Measurements from ENCODE around the gene DDX25. TPM values are rescaled to one million over a fixed set of nuclear protein-coding genes. Genes with fewer than 3 reads are reported as not detected.

The DDX25 gene
- total and polyA plus RNA-seq, 4 donors: 0.14 to 0.37 (median 0.17) TPM

DNA sequence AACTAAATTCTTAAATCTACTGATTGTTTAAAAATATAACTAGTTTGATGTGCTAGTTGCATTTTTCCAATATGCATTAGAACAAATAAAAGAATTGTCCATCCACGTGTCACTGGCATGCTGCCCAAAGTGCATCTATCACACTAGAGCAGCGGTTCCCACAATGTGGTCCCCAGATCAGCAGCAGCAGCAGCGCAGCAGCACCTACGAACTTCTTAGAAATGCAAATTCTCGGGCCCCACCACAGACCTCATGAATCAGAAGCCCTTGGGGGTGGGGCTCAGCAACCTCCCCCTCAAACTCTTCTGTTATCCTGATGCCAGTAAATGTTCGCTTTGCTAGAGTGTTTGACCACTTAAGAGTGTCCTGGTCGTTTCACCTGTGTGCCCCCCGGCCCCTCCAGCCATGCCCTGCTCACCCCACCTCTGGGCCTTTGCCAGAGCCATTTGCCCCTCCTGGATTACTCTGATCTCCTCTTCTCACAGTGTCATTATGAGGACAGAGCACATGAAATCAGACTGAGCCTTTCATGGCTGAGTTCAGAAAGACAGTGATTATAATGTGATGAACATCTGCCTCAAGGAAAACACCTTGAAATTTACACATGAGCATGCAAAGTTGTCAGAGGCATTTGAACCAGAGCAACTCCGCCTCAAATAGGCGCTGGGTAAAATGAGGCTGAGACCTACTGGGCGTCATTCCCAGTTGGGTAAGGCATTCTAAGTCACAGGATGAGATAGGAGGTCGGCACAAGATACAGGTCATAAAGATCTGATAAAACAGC, 28.9 kb downstream of the DDX25 start:
- H3K4me3 ChIP-seq: no peak overlapping the region
- H3K9me3 ChIP-seq (ENCODE audit: control insufficient read depth in 4 of 4, insufficient read depth in 3 of 4, low read length in 3 of 4): no peaks in the 10 kb centered on the region
- TF ChIP-seq, protein P1, sequence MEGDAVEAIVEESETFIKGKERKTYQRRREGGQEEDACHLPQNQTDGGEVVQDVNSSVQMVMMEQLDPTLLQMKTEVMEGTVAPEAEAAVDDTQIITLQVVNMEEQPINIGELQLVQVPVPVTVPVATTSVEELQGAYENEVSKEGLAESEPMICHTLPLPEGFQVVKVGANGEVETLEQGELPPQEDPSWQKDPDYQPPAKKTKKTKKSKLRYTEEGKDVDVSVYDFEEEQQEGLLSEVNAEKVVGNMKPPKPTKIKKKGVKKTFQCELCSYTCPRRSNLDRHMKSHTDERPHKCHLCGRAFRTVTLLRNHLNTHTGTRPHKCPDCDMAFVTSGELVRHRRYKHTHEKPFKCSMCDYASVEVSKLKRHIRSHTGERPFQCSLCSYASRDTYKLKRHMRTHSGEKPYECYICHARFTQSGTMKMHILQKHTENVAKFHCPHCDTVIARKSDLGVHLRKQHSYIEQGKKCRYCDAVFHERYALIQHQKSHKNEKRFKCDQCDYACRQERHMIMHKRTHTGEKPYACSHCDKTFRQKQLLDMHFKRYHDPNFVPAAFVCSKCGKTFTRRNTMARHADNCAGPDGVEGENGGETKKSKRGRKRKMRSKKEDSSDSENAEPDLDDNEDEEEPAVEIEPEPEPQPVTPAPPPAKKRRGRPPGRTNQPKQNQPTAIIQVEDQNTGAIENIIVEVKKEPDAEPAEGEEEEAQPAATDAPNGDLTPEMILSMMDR (IDR thresholded peaks at IDR 0.05; ENCODE audit: control extremely low read depth, extremely low read depth): no peak
- H3K9ac ChIP-seq (ENCODE audit: insufficient read depth in 1 of 2, low read length in 2 of 2): no peak overlapping the region
- WGBS, 2 donors: 68 to 72% methylated on average over 12 of the region's 12 CpGs
- H3K27me3 ChIP-seq (ENCODE audit: control insufficient read depth in 3 of 3, insufficient read depth in 3 of 3, low read length in 2 of 3): no peaks in the 10 kb centered on the region
- DNase-seq (peak in 1 of 3 donors; percentile 17), ATAC-seq (ENCODE audit: insufficient read depth, low FRiP score) (no peak)
- no peak overlapping the region for H3K27ac ChIP-seq (ENCODE audit: low read depth in 1 of 2, low read length in 1 of 2)
- H3K36me3 ChIP-seq (ENCODE audit: control insufficient read depth in 4 of 4, insufficient read depth in 4 of 4, low read length in 4 of 4): no peaks in the 10 kb centered on the region
- peaks cover 0 to 15% (median 1%) of the 10 kb centered on the region in 5 donors for H3K4me1 ChIP-seq (ENCODE audit: control insufficient read depth in 5 of 5, insufficient read depth in 5 of 5, low read length in 5 of 5)

DNA sequence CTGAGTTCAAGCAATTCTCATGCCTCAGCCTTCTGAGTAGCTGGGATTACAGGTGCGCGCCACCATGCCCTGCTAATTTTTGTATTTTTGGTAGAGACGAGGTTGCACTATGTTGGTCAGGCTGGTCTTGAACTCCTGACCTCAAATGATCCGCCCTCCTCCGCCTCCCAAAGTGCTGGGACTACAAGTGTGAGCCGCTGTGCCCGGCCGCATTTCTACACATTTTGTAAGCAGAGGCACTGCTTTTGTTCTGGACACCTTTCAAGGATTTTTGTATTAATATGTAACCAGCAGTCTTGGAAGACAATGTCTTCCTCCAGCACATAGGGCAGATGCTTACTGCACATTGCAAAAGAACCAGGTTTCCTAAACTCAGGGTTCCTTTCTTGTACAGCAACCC, 30.2 kb downstream of the DDX25 start:
- DNase-seq (no peak), ATAC-seq (ENCODE audit: insufficient read depth, low FRiP score) (no peak)
- Histone ChIP-seq H3K4me3 (no peak overlapping the region), H3K27ac (ENCODE audit: low read depth in 1 of 2, low read length in 1 of 2) (no peak overlapping the region), H3K4me1 (ENCODE audit: control insufficient read depth in 5 of 5, insufficient read depth in 5 of 5, low read length in 5 of 5) (peaks cover 0 to 15% (median 2%) of the 10 kb centered on the region in 5 donors), H3K9me3 (ENCODE audit: control insufficient read depth in 4 of 4, insufficient read depth in 3 of 4, low read length in 3 of 4) (no peaks in the 10 kb centered on the region), H3K36me3 (ENCODE audit: control insufficient read depth in 4 of 4, insufficient read depth in 4 of 4, low read length in 4 of 4) (no peaks in the 10 kb centered on the region), H3K27me3 (ENCODE audit: control insufficient read depth in 3 of 3, insufficient read depth in 3 of 3, low read length in 2 of 3) (no peaks in the 10 kb centered on the region), H3K9ac (ENCODE audit: insufficient read depth in 1 of 2, low read length in 2 of 2) (no peak overlapping the region)
- WGBS, 2 donors: 92 to 93% methylated on average over 8 of the region's 8 CpGs
- TF ChIP-seq, protein P1 (IDR thresholded peaks at IDR 0.05; ENCODE audit: control extremely low read depth, extremely low read depth): no peak

DNA sequence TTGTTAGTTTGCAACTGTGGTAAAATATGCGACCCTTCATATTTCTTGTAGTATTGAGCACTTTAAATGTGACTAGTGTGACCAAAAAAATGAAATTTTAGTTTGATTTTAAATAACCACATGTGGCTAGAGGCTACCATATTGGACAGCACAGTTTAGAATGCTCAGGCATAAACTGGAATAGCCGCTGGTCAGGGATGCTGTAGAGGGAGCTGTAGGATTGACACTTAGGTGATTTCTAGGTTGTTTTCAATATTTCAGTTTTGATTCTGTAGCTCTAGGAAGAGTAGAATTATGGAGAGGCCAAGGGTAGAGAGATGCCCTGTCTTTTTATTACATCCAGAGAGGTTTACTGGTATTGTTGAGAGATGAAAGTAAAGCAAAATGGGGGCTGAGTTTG, 30.7 kb downstream of the DDX25 start:
- Histone ChIP-seq H3K27me3 (ENCODE audit: control insufficient read depth in 3 of 3, insufficient read depth in 3 of 3, low read length in 2 of 3) (no peaks in the 10 kb centered on the region), H3K27ac (ENCODE audit: low read depth in 1 of 2, low read length in 1 of 2) (no peak overlapping the region), H3K4me1 (ENCODE audit: control insufficient read depth in 5 of 5, insufficient read depth in 5 of 5, low read length in 5 of 5) (peaks cover 0 to 15% (median 2%) of the 10 kb centered on the region in 5 donors), H3K36me3 (ENCODE audit: control insufficient read depth in 4 of 4, insufficient read depth in 4 of 4, low read length in 4 of 4) (no peaks in the 10 kb centered on the region), H3K9me3 (ENCODE audit: control insufficient read depth in 4 of 4, insufficient read depth in 3 of 4, low read length in 3 of 4) (no peaks in the 10 kb centered on the region), H3K4me3 (no peak overlapping the region), H3K9ac (ENCODE audit: insufficient read depth in 1 of 2, low read length in 2 of 2) (no peak overlapping the region)
- DNase-seq (no peak), ATAC-seq (ENCODE audit: insufficient read depth, low FRiP score) (no peak)
- TF ChIP-seq, protein P1 (IDR thresholded peaks at IDR 0.05; ENCODE audit: control extremely low read depth, extremely low read depth): no peak
- 95 to 96% methylated on average over 2 of the region's 2 CpGs for WGBS, 2 donors
